Trophoblast cell (in vitro differentiated cells and primary cell): Measurements from ENCODE around the gene HAPLN3.

Source experiments
- DNase-seq, 2 donors: peaks; one replicate each; pipeline ENCODE4 v3.0.0-alpha.2; 2016
- H2AFZ ChIP-seq: 2 replicates; pipeline ENCODE4 v1.6.1; 2013; ENCODE audit warnings: low read length, moderate library complexity, mild to moderate bottlenecking; ENCODE audit not compliant: insufficient read depth, poor library complexity
- H2AK5ac ChIP-seq: 2 replicates; pipeline ENCODE4 v1.6.1; 2013; ENCODE audit warnings: mild to moderate bottlenecking, low read length
- H2BK120ac ChIP-seq: 2 replicates; pipeline ENCODE4 v1.6.1; 2013; ENCODE audit warnings: low read length, mild to moderate bottlenecking, moderate library complexity; ENCODE audit not compliant: insufficient read depth, poor library complexity
- H2BK12ac ChIP-seq: 2 replicates; pipeline ENCODE4 v1.6.1; 2013; ENCODE audit warnings: mild to moderate bottlenecking, low read length, moderate library complexity
- H2BK5ac ChIP-seq: 2 replicates; pipeline ENCODE4 v1.6.1; 2013; ENCODE audit warnings: low read length, low read depth, moderate library complexity, mild to moderate bottlenecking; ENCODE audit not compliant: poor library complexity
- H3K14ac ChIP-seq: 2 replicates; pipeline ENCODE4 v1.6.1; 2013; ENCODE audit warnings: mild to moderate bottlenecking, low read length
- H3K18ac ChIP-seq: 2 replicates; pipeline ENCODE4 v1.6.1; 2013; ENCODE audit warnings: mild to moderate bottlenecking, low read length
- H3K23ac ChIP-seq: 2 replicates; pipeline ENCODE4 v1.6.1; 2013; ENCODE audit warnings: low read length
- H3K27ac ChIP-seq: 2 replicates; pipeline ENCODE4 v1.5.1; 2013; ENCODE audit warnings: low read depth, mild to moderate bottlenecking, inconsistent platforms, low read length, moderate library complexity
- H3K27me3 ChIP-seq: 2 replicates; pipeline ENCODE4 v1.6.1; 2013; ENCODE audit warnings: inconsistent platforms, mild to moderate bottlenecking, low read length, moderate library complexity; ENCODE audit not compliant: insufficient read depth
- H3K36me3 ChIP-seq, 2 experiments: 1 replicate in 1 of 2; 2 replicates in 1 of 2; pipeline ENCODE4 v1.6.1; 2013; ENCODE audit warnings: low read length in 2 of 2, mild to moderate bottlenecking in 2 of 2, moderate library complexity in 1 of 2; ENCODE audit not compliant: insufficient read depth in 2 of 2, control insufficient read depth in 1 of 2
- H3K4ac ChIP-seq: 2 replicates; pipeline ENCODE4 v1.6.1; 2013; ENCODE audit warnings: low read depth, mild to moderate bottlenecking, low read length, moderate library complexity
- H3K4me1 ChIP-seq, 2 experiments: 1 replicate in 1 of 2; 2 replicates in 1 of 2; pipeline ENCODE4 v1.6.1; 2013; ENCODE audit warnings: low read length in 2 of 2, mild to moderate bottlenecking in 2 of 2, moderate library complexity in 1 of 2; ENCODE audit not compliant: insufficient read depth in 2 of 2, control insufficient read depth in 1 of 2
- H3K4me2 ChIP-seq: 2 replicates; pipeline ENCODE4 v1.6.1; 2013; ENCODE audit warnings: inconsistent platforms, mild to moderate bottlenecking, low read length, moderate library complexity
- H3K4me3 ChIP-seq: 2 replicates; pipeline ENCODE4 v1.5.1; 2013; ENCODE audit warnings: mild to moderate bottlenecking, low read depth, low read length, inconsistent platforms
- H3K79me1 ChIP-seq: one replicate; pipeline ENCODE4 v1.6.1; 2013; ENCODE audit warnings: low read length
- H3K79me2 ChIP-seq: 2 replicates; pipeline ENCODE4 v1.6.1; 2013; ENCODE audit warnings: low read length, mild to moderate bottlenecking; ENCODE audit not compliant: control insufficient read depth, insufficient read depth, poor library complexity
- H3K9ac ChIP-seq: 2 replicates; pipeline ENCODE4 v1.6.1; 2013; ENCODE audit warnings: mild to moderate bottlenecking, low read length
- H3K9me3 ChIP-seq: 2 replicates; pipeline ENCODE4 v1.6.1; 2013; ENCODE audit warnings: low read depth, mild to moderate bottlenecking, control low read depth, inconsistent platforms, low read length; ENCODE audit not compliant: insufficient read depth
- H4K12ac ChIP-seq: 2 replicates; pipeline ENCODE4 v1.6.1; 2013; ENCODE audit warnings: low read depth, mild to moderate bottlenecking, low read length, moderate library complexity
- H4K8ac ChIP-seq: 2 replicates; pipeline ENCODE4 v1.6.1; 2013; ENCODE audit warnings: low read depth, mild to moderate bottlenecking, low read length, moderate library complexity
- H4K91ac ChIP-seq: one replicate; pipeline ENCODE4 v1.6.1; 2013; ENCODE audit warnings: low read depth, mild to moderate bottlenecking, low read length, moderate library complexity
- whole genome bisulfite sequencing: extraction: QIAGEN DNeasy Blood & Tissue Kit; methylation state at CpG from one replicate; pipeline ENCODE4 v1.1.7; 2013; ENCODE audit warnings: missing lambda C conversion rate; ENCODE audit not compliant: insufficient read length, insufficient coverage; ENCODE audit errors: extremely low coverage; 5-methylcytosine and 5-hydroxymethylcytosine counted together

The HAPLN3 gene

DNA sequence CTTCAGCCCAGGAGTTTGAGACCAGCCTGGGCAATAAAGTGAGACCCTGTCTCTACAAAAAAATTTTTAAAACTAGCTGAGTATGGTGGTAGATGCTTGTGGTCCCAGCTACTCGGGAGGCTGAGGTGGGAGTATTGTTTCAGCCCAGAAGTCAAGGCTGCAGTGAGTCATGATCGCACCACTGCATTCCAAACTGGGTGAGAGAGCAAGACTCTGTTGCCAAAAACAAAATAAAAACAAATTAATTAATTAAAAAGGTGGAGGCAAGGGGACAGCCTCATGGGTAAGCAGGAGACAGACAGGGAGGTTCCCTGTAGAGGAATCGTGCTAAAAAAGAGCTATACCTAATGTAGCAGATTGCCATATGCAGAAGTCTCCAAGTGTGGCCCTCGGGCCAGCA is 12.6 kb downstream of the HAPLN3 start:
- Histone ChIP-seq H3K4me3 (no peak overlapping the region), H3K14ac (no peak overlapping the region), H4K8ac (no peak overlapping the region), H2BK120ac (no peak overlapping the region), H4K91ac (no peak overlapping the region), H2AFZ (no peak overlapping the region), H3K27me3 (no peaks in the 10 kb centered on the region), H3K4me2 (no peak overlapping the region), H3K79me1 (no peaks in the 10 kb centered on the region), H3K4me1 (peaks cover 2% of the 10 kb centered on the region in 2 experiments), H2AK5ac (no peak overlapping the region), H3K4ac (no peak overlapping the region), H3K23ac (no peak overlapping the region), H3K27ac (no peak overlapping the region), H3K18ac (no peak overlapping the region), H3K9ac (no peak overlapping the region), H4K12ac (no peak overlapping the region), H3K36me3 (peaks cover 5 to 26% of the 10 kb centered on the region in 2 experiments), H3K9me3 (no peaks in the 10 kb centered on the region), H2BK5ac (no peak overlapping the region), H3K79me2 (no peaks in the 10 kb centered on the region), H2BK12ac (no peak overlapping the region)
- DNase-seq = peak in 1 of 2 donors; percentile 33
- no CpG with 5 or more reads among the region's 4 CpGs for WGBS

DNA sequence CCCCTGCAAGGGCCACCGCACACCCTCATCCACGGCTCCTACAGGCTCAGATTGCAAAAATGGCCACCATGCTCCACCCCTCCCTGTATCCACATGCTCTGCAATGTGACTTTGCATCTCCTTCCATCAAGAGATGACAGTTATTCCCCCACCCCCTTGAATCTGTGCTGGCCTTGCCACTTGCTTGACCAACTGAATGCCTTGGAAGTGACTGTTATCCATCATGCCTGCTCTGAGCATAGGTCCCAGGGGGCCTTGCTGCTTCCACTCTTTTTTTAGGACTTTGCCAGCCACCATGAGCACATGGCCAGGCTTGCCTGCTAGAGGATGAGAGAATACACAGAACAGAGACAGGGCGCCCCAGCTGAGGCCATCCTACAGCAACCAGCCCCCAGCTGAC is 13.6 kb downstream of the HAPLN3 start:
- no peaks in the 10 kb centered on the region for H3K79me1 ChIP-seq
- no peak for DNase-seq
- H3K4ac ChIP-seq = no peak overlapping the region
- no peaks in the 10 kb centered on the region for H3K9me3 ChIP-seq
- H2BK120ac ChIP-seq = no peak overlapping the region
- H4K12ac ChIP-seq = no peak overlapping the region
- peaks cover 2% of the 10 kb centered on the region in 2 experiments for H3K4me1 ChIP-seq
- no peak overlapping the region for H4K8ac ChIP-seq
- no peak overlapping the region for H3K14ac ChIP-seq
- no peak overlapping the region for H2BK5ac ChIP-seq
- no peak overlapping the region for H2AK5ac ChIP-seq
- H3K9ac ChIP-seq = no peak overlapping the region
- no CpG with 5 or more reads among the region's 3 CpGs for WGBS
- no peak overlapping the region for H4K91ac ChIP-seq
- no peak overlapping the region for H3K4me3 ChIP-seq
- no peak overlapping the region for H3K23ac ChIP-seq
- H3K4me2 ChIP-seq = no peak overlapping the region
- no peaks in the 10 kb centered on the region for H3K27me3 ChIP-seq
- H3K79me2 ChIP-seq = no peaks in the 10 kb centered on the region
- no peak overlapping the region for H3K27ac ChIP-seq
- peaks cover 5 to 30% of the 10 kb centered on the region in 2 experiments for H3K36me3 ChIP-seq
- no peak overlapping the region for H2AFZ ChIP-seq
- no peak overlapping the region for H2BK12ac ChIP-seq
- no peak overlapping the region for H3K18ac ChIP-seq

DNA sequence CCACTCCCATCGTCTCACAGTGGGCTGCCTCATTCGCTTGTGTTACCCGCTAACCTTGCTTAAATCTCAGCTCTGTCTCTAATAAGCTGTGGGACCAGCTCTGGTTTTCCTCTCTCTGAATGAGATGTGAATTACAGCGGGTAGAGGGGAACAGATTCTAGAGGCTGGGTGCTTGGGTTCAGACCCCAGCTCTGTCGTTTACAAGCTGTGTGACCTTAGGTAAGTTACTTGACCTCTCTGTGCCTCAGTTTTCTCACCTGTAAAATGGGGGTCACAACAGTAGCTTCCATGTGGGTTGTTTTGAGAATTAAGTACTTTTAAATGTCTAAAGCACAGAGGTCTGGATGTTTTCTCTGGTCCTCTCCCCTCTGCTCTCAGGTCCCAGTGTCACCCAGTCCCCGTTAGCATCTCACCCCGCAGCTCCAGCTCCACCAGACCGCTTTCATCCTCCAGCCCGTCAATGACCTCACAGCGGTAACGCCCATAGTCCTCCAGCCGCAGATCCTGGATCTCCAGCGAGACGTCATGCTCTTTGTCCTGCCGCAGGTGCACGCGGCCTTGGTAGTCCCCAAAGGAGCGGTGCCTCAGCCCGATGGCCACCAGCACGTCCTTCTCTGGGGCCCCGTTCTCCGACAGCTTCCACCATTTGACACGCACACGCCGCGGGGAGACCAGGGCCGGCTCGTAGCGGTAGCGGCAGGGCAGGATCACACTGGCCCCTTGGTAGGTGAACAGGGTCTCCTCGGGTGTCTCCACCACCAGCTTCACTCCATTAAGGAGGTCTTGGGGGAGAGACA is 14.2 kb downstream of the HAPLN3 start:
- Histone ChIP-seq H3K18ac (no peak overlapping the region), H3K23ac (no peak overlapping the region), H2AFZ (no peak overlapping the region), H3K9me3 (no peaks in the 10 kb centered on the region), H2BK5ac (no peak overlapping the region), H4K12ac (no peak overlapping the region), H3K27me3 (no peaks in the 10 kb centered on the region), H4K91ac (no peak overlapping the region), H3K79me2 (no peaks in the 10 kb centered on the region), H3K14ac (no peak overlapping the region), H3K27ac (no peak overlapping the region), H3K79me1 (no peaks in the 10 kb centered on the region), H3K9ac (no peak overlapping the region), H4K8ac (no peak overlapping the region), H3K4ac (no peak overlapping the region), H3K36me3 (peaks cover 5 to 36% of the 10 kb centered on the region in 2 experiments), H3K4me2 (no peak overlapping the region), H2AK5ac (no peak overlapping the region), H3K4me3 (no peak overlapping the region), H2BK120ac (no peak overlapping the region), H3K4me1 (peaks cover 2% of the 10 kb centered on the region in 2 experiments), H2BK12ac (no peak overlapping the region)
- WGBS = no CpG with 5 or more reads among the region's 31 CpGs
- no peak for DNase-seq

DNA sequence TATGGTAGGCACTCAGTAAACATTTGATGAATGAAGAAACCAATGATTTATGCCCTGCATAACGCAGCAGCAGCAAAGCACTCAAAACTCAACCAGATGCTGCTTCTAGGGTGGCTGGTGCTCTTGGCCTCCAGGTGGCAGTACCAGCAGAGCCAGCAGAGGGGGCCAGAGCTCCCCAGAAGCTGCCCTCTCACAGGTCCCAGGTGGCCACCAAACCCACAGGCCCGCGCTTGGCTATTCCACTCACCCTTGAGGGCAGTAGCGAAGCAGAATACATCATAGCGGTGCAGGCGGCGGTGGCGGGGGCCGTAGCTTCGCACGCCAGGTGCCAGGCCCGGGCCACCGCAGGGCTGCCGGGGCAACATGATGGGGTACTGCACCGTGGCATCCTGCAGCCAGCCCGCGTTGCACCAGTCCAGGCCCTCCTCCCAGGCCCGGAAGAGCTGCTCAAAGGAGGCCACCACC is 16.6 kb downstream of the HAPLN3 start:
- Histone ChIP-seq H2BK5ac (no peak overlapping the region), H3K4ac (no peak overlapping the region), H2BK120ac (no peak overlapping the region), H3K27me3 (no peaks in the 10 kb centered on the region), H4K91ac (no peak overlapping the region), H3K9ac (no peak overlapping the region), H2AFZ (no peak overlapping the region), H3K4me3 (no peak overlapping the region), H3K18ac (no peak overlapping the region), H3K23ac (no peak overlapping the region), H3K27ac (no peak overlapping the region), H4K12ac (no peak overlapping the region), H3K4me1 (no peaks in the 10 kb centered on the region), H3K36me3 (peaks cover 5 to 35% of the 10 kb centered on the region in 2 experiments), H2BK12ac (no peak overlapping the region), H3K79me1 (no peaks in the 10 kb centered on the region), H3K14ac (no peak overlapping the region), H3K4me2 (no peak overlapping the region), H4K8ac (no peak overlapping the region), H3K79me2 (no peaks in the 10 kb centered on the region), H3K9me3 (no peaks in the 10 kb centered on the region), H2AK5ac (no peak overlapping the region)
- peak; percentile 53 to 78 for DNase-seq
- no CpG with 5 or more reads among the region's 18 CpGs for WGBS
